HEK293 (cell line): ENCODE data around the gene RHBDD2.
A peak's percentile ranks its signal among the peaks of the same experiment; 100 is the strongest.

Source experiments
- CTCF ChIA-PET: fragments of 350-600 bp; formaldehyde crosslinking; extraction: SDS; loops from one replicate; lab custom pipeline; 2021; ENCODE audit warnings: antibody characterized with exemption; lab: Yijun Ruan, JAX
- POLR2A ChIA-PET: fragments of 300-600 bp; formaldehyde crosslinking; extraction: SDS; loops from one replicate; lab custom pipeline; 2020; ENCODE audit warnings: antibody characterized with exemption, inconsistent platforms; lab: Yijun Ruan, JAX
- H3K27ac ChIP-seq: fragments of 200-500 bp; sonication (Bioruptor generic); 2 replicates; pipeline ENCODE4 v1.5.1; 2014; ENCODE audit warnings: low read depth, low read length, control low read depth, inconsistent platforms; ENCODE audit errors: extremely low read depth
- H3K36me3 ChIP-seq, 2 experiments: fragments of 200-500 bp in 1 of 2; sonication (Bioruptor generic) in 1 of 2; 1 replicate in 1 of 2; 2 replicates in 1 of 2; pipeline ENCODE4 v1.5.1; 2014 to 2017; ENCODE audit warnings: inconsistent platforms in 2 of 2, low read length in 2 of 2; ENCODE audit not compliant: control insufficient read depth in 2 of 2, insufficient read depth in 1 of 2
- H3K4me1 ChIP-seq: fragments of 200-500 bp; sonication (Bioruptor generic); 2 replicates; pipeline ENCODE4 v1.5.1; 2014; ENCODE audit warnings: mild to moderate bottlenecking, low read length, inconsistent platforms; ENCODE audit not compliant: control insufficient read depth, insufficient read depth
- H3K4me3 ChIP-seq: 2 replicates; pipeline ENCODE4 v1.5.1; 2011; ENCODE audit warnings: low read depth, mild to moderate bottlenecking, control low read depth, low read length, moderate library complexity
- H3K9me3 ChIP-seq: fragments of 200-500 bp; sonication (Bioruptor generic); 2 replicates; pipeline ENCODE4 v1.5.1; 2014; ENCODE audit warnings: low read depth, low read length, inconsistent platforms; ENCODE audit not compliant: control insufficient read depth, insufficient read depth
- ELK4 ChIP-seq: IDR thresholded peaks from 2 replicates; pipeline ENCODE4 v1.6.1; 2011; ENCODE audit warnings: mild to moderate bottlenecking, low read depth, low read length, borderline replicate concordance
- GFI1B ChIP-seq: fragments of 450-650 bp; formaldehyde crosslinking; IDR thresholded peaks from 2 replicates; pipeline ENCODE4 v1.5.1; 2016; ENCODE audit warnings: missing biosample characterization, missing genetic modification characterization
- GLI2 ChIP-seq: fragments of 450-650 bp; formaldehyde crosslinking; IDR thresholded peaks from 2 replicates; pipeline ENCODE4; 2017; ENCODE audit warnings: missing biosample characterization, missing genetic modification characterization, low read depth, borderline replicate concordance
- PRDM1 ChIP-seq: fragments of 450-650 bp; formaldehyde crosslinking; IDR thresholded peaks from 2 replicates; pipeline ENCODE4; 2016; ENCODE audit warnings: missing biosample characterization, missing genetic modification characterization
- PRDM10 ChIP-seq: fragments of 450-650 bp; formaldehyde crosslinking; IDR thresholded peaks from 2 replicates; pipeline ENCODE4 v1.5.1; 2016; ENCODE audit warnings: missing biosample characterization, missing genetic modification characterization
- PRDM2 ChIP-seq: fragments of 450-650 bp; formaldehyde crosslinking; IDR thresholded peaks from 2 replicates; pipeline ENCODE4 v1.5.1; 2016; ENCODE audit warnings: missing biosample characterization, missing genetic modification characterization, borderline replicate concordance
- TSHZ1 ChIP-seq: fragments of 450-650 bp; formaldehyde crosslinking; IDR thresholded peaks from 2 replicates; pipeline ENCODE4 v1.5.1; 2016; ENCODE audit warnings: missing biosample characterization, missing genetic modification characterization, borderline replicate concordance
- ZBTB1 ChIP-seq: fragments of 450-650 bp; formaldehyde crosslinking; IDR thresholded peaks from 2 replicates; pipeline ENCODE4 v1.5.1; 2016; ENCODE audit warnings: missing biosample characterization, missing genetic modification characterization
- ZNF202 ChIP-seq: fragments of 450-650 bp; formaldehyde crosslinking; IDR thresholded peaks from 2 replicates; pipeline ENCODE4 v1.5.1; 2016; ENCODE audit warnings: missing biosample characterization, missing genetic modification characterization, borderline replicate concordance
- ZNF324 ChIP-seq: fragments of 450-650 bp; formaldehyde crosslinking; IDR thresholded peaks from 2 replicates; pipeline ENCODE4 v1.5.1; 2016; ENCODE audit warnings: missing biosample characterization, missing genetic modification characterization
- ZNF366 ChIP-seq: fragments of 450-650 bp; formaldehyde crosslinking; conservative IDR thresholded peaks from 2 replicates; pipeline ENCODE4 v1.5.1; 2016; ENCODE audit warnings: missing biosample characterization, missing genetic modification characterization
- ZNF558 ChIP-seq: fragments of 450-650 bp; formaldehyde crosslinking; IDR thresholded peaks from 2 replicates; pipeline ENCODE4 v1.5.1; 2016; ENCODE audit warnings: missing biosample characterization, missing genetic modification characterization
- ZNF596 ChIP-seq: fragments of 450-650 bp; IDR thresholded peaks from 2 replicates; pipeline ENCODE4 v1.5.0; 2018; ENCODE audit warnings: missing biosample characterization, mild to moderate bottlenecking, missing genetic modification characterization, moderate library complexity
- ZNF654 ChIP-seq: fragments of 450-650 bp; formaldehyde crosslinking; IDR thresholded peaks from 2 replicates; pipeline ENCODE4 v1.5.1; 2016; ENCODE audit warnings: low read depth, missing biosample characterization, missing genetic modification characterization
- ZNF664 ChIP-seq: fragments of 450-650 bp; formaldehyde crosslinking; IDR thresholded peaks from 2 replicates; pipeline ENCODE4 v1.5.1; 2016; ENCODE audit warnings: missing biosample characterization, missing genetic modification characterization
- ZNF670 ChIP-seq: fragments of 450-650 bp; formaldehyde crosslinking; IDR thresholded peaks from 2 replicates; pipeline ENCODE4 v1.5.1; 2016; ENCODE audit warnings: missing biosample characterization, missing genetic modification characterization, low read depth

The RHBDD2 gene

GRCh38 chr7:75856536-75856935 lies 22.3 kb upstream of the RHBDD2 start:
- POLR2A ChIA-PET = no interaction called here
- TF ChIP-seq ZNF324 (tag by site-specific recombination) (no peak), ZNF670 (tag by site-specific recombination) (no peak), ZNF558 (no peak), PRDM10 (no peak), ZNF596 (tag by site-specific recombination) (no peak), GLI2 (tag by site-specific recombination) (no peak), ZNF654 (tag by site-specific recombination) (no peak)
- H3K9me3 ChIP-seq = no peaks in the 10 kb centered on the region
- H3K4me3 ChIP-seq = no peak overlapping the region
- no peak overlapping the region for H3K27ac ChIP-seq
- H3K4me1 ChIP-seq = no peaks in the 10 kb centered on the region
- H3K36me3 ChIP-seq = no peaks in the 10 kb centered on the region
- CTCF ChIA-PET = interaction anchor here (0.6 to 1.3 kb wide), 3 partner anchors 10 to 310 kb away, joined by 3 to 6 read pairs (median 3); no protein-coding TSS in a partner anchor

GRCh38 chr7:75858410-75858809 lies 20.4 kb upstream of the RHBDD2 start:
- Histone ChIP-seq H3K36me3 (no peaks in the 10 kb centered on the region), H3K4me1 (no peaks in the 10 kb centered on the region), H3K4me3 (no peak overlapping the region)
- TF ChIP-seq ZNF202 (tag by site-specific recombination) (no peak), ZNF596 (tag by site-specific recombination) (no peak), TSHZ1 (tag by site-specific recombination) (no peak), ZNF366 (tag by site-specific recombination) (peak; percentile 74), ZBTB1 (tag by site-specific recombination) (no peak), ZNF664 (tag by site-specific recombination) (no peak), GFI1B (tag by site-specific recombination) (no peak), PRDM2 (tag by site-specific recombination) (no peak), PRDM1 (tag by site-specific recombination) (peak; percentile 95), ELK4 (no peak)
- TF ChIP-seq, all 188 proteins: peak for 2
- Histone ChIP-seq H3K9me3 (no peaks in the 10 kb centered on the region), H3K27ac (no peak overlapping the region)
- ChIA-PET POLR2A (no interaction called here), CTCF (no interaction called here)
